Myocyte (in vitro differentiated cells): ENCODE data around the gene ZFAND6. TPM values are rescaled to one million over a fixed set of nuclear protein-coding genes. Genes with fewer than 3 reads are reported as not detected.

Source experiments
- DNase-seq: peaks from one replicate; pipeline ENCODE4 v3.0.0-alpha.2; 2012; ENCODE audit warnings: low read depth
- total RNA-seq: library from RNA; depleted of rRNA; stranded (reverse); fragments of >200 nt; gene quantifications from 2 replicates; pipeline ENCODE4 v1.2.3, GENCODE V29; 2014

ZFAND6 gene
- total RNA-seq, 1 donor from 2014 or later: 264 TPM

DNA sequence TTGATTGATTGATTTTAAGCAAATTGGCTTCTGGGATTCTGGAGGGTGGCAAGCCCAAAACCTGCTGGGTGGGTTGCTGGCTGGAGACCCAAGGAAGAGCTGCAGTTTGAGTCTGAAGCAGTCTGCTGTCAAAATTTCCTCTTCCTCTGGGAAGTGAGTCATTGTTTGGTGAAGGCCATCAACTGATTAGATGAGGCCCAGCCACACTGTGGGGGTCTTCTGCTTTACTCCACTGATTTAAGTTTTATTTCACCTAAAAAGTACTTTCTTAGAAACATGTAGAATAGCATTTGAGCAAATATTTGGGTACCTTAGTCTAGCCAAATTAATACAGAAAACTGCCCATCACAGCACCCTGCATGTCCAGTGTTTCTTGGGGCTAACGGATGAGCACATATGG is 127.1 kb downstream of the ZFAND6 start:
- no peak for DNase-seq

Other genes with a start within 250 kb of the ZFAND6 start
- 15.0 and 15.7 TPM in 2 replicates for gene MTHFS, start 162.7 kb upstream of the ZFAND6 start, total RNA-seq
- not detected in 2 replicates for gene BCL2A1, start 88.5 kb upstream of the ZFAND6 start, total RNA-seq
- 15.6 and 15.7 TPM in 2 replicates for gene FAH, start 93.3 kb downstream of the ZFAND6 start, total RNA-seq
- not detected in 2 replicates for gene CTXND1, start 192.5 kb downstream of the ZFAND6 start, total RNA-seq